HFFc6 (cell line): ENCODE data around the gene ACAN. TPM values are rescaled to one million over a fixed set of nuclear protein-coding genes. Genes with fewer than 3 reads are reported as not detected.

Experiments used
- DNase-seq: peaks from one replicate; pipeline ENCODE4 v3.0.0-alpha.2; 2018
- H3K27ac Mint-ChIP-seq: 2 replicates; pipeline ENCODE4 v1.8.0; 2020; ENCODE audit warnings: mild to moderate bottlenecking, mixed read lengths
- H3K27me3 Mint-ChIP-seq: 2 replicates; pipeline ENCODE4 v1.8.0; 2021; ENCODE audit warnings: mild to moderate bottlenecking, moderate library complexity, mixed read lengths; ENCODE audit not compliant: insufficient read depth
- H3K36me3 Mint-ChIP-seq: 2 replicates; pipeline ENCODE4 v1.8.0; 2021; ENCODE audit warnings: low read depth, mixed read lengths
- H3K4me1 Mint-ChIP-seq: 2 replicates; pipeline ENCODE4 v1.8.0; 2020; ENCODE audit warnings: low read depth, mixed read lengths
- H3K4me3 Mint-ChIP-seq: 2 replicates; pipeline ENCODE4 v1.8.0; 2020; ENCODE audit warnings: mild to moderate bottlenecking, moderate library complexity, mixed read lengths
- H3K9me3 Mint-ChIP-seq: 2 replicates; pipeline ENCODE4 v1.8.0; 2020; ENCODE audit warnings: mild to moderate bottlenecking, mixed read lengths
- CTCF ChIP-seq: fragments of 200-600 bp; sonication (generic); IDR thresholded peaks from 2 replicates; pipeline ENCODE4 v1.5.0; 2021; ENCODE audit warnings: antibody characterized with exemption, mild to moderate bottlenecking
- total RNA-seq, 6 experiments: library from RNA; stranded (reverse); fragmentation: NEBNext Ultra II Directional; extraction: Animal tissue kit (Norgen Biotek cat#: 25700); gene quantifications; 2 replicates in 1 of 6; 3 replicates in 5 of 6; pipeline ENCODE4 v1.2.3, GENCODE V29; 2021

Gene ACAN
- total RNA-seq, 6 experiments from 2014 or later, result 0.02 to 0.14 (median 0.10) TPM; not detected in 3

- Mint-ChIP-seq H3K4me3 (no peak overlapping the region), H3K4me1 (0 out of 2 replicates have a peak, but pooled peaks cover 5% of the 10 kb centered on the region), H3K27ac (no peak overlapping the region), H3K36me3 (peaks cover 7% of the 10 kb centered on the region), H3K27me3 (peaks cover 32% of the 10 kb centered on the region), H3K9me3 (peaks cover 14% of the 10 kb centered on the region)
- no peak for TF ChIP-seq CTCF
- no peak for DNase-seq
These were observed 38.0 kb upstream of the ACAN start for GRCh38 chr15:88765212-88765611.

GRCh38 chr15:88769161-88769971 is 33.9 kb upstream of the ACAN start:
- Mint-ChIP-seq H3K27ac (no peak overlapping the region), H3K36me3 (peaks cover 7% of the 10 kb centered on the region; the same call in 1 of the 2 replicates), H3K4me3 (peak overlapping the region; percentile 71), H3K9me3 (peaks cover 7% of the 10 kb centered on the region), H3K27me3 (peaks cover 27% of the 10 kb centered on the region), H3K4me1 (0 out of 2 replicates have a peak, but pooled peaks cover 5% of the 10 kb centered on the region)
- DNase-seq, result no peak
- TF ChIP-seq CTCF, result no peak

- Mint-ChIP-seq H3K27me3 (peaks cover 29% of the 10 kb centered on the region), H3K4me1 (no peaks in the 10 kb centered on the region), H3K27ac (no peak overlapping the region), H3K4me3 (no peak overlapping the region), H3K36me3 (0 out of 2 replicates have a peak, but pooled peaks cover 10% of the 10 kb centered on the region), H3K9me3 (peaks cover 12% of the 10 kb centered on the region)
- DNase-seq, result no peak
- no peak for TF ChIP-seq CTCF
These were observed 27.5 kb upstream of the ACAN start for GRCh38 chr15:88775776-88776175.

- TF ChIP-seq CTCF, result no peak
- no peak overlapping the region for H3K27ac Mint-ChIP-seq
- H3K27me3 Mint-ChIP-seq, result peaks cover 25% of the 10 kb centered on the region
- H3K9me3 Mint-ChIP-seq, result peaks cover 12% of the 10 kb centered on the region
- H3K4me1 Mint-ChIP-seq, result no peaks in the 10 kb centered on the region
- H3K36me3 Mint-ChIP-seq, result 0 out of 2 replicates have a peak, but pooled peaks cover 10% of the 10 kb centered on the region
- H3K4me3 Mint-ChIP-seq, result no peak overlapping the region
- no peak for DNase-seq
These were observed 26.6 kb upstream of the ACAN start for GRCh38 chr15:88776646-88777045.

- H3K4me3 Mint-ChIP-seq, result no peak overlapping the region
- H3K4me1 Mint-ChIP-seq, result no peaks in the 10 kb centered on the region
- H3K27me3 Mint-ChIP-seq, result peaks cover 39% of the 10 kb centered on the region
- TF ChIP-seq CTCF, result no peak
- no peak for DNase-seq
- H3K9me3 Mint-ChIP-seq, result peaks cover 12% of the 10 kb centered on the region
- H3K36me3 Mint-ChIP-seq, result 0 out of 2 replicates have a peak, but pooled peaks cover 10% of the 10 kb centered on the region
- H3K27ac Mint-ChIP-seq, result no peak overlapping the region
These were observed 23.3 kb upstream of the ACAN start for GRCh38 chr15:88779944-88780343.
